Raji (cell line): Measurements from ENCODE around the gene ERC1.

Source experiments
- POLR2A ChIP-seq: IDR thresholded peaks from 2 replicates; pipeline ENCODE4 v1.6.1; 2011; ENCODE audit warnings: low read depth, low read length, control low read depth; ENCODE audit not compliant: insufficient read depth

ERC1 gene

GRCh38 chr12:990661-991349 lies at the start of gene ERC1:
Gene ERC1, plus strand, starts transcription at chr12:991223. Its CDS starts 36,681 bp downstream, at chr12:1027904.
- TF ChIP-seq POLR2A, result peak; percentile 89

DNA sequence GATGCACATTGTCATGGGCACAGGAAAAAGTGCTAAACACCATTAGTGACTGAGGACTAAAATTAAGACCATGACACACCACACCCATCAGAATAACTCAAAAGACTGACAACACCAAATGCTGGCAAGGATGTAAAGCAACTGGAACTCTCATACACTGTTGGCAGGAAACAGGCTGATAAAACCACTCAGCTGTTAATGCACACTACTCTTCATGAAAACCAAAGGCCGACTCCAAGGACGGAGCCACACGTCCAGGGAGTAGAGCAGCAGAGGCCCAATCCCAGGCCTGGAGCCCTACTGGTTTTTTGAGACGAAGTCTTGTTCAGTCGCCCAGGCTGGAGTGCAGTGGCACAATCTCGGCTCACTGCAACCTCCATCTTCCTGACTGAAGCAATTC lies 48.0 kb upstream of the ERC1 start:
- TF ChIP-seq POLR2A, result no peak

- no peak for TF ChIP-seq POLR2A
Measured at GRCh38 chr12:944211-944610, 46.8 kb upstream of the ERC1 start.

DNA sequence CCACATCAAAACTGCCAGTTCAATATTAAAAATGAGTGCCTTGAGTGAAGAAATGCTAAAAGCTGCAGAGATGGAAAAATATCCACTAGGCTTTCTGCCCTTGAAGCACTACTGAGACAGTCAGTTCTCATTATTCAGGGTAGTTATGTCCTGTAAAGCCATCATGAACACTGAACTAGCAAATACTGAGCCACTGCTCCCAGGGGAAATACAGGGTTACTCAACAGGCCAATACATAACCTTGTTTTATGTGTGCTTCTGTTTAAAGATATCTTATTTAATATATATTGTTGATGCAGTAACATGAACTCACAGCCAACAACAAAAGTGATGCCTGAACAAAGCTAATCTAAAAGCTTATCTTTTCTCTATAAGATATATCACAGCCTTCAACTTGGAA lies 44.8 kb upstream of the ERC1 start:
- TF ChIP-seq POLR2A, result no peak

DNA sequence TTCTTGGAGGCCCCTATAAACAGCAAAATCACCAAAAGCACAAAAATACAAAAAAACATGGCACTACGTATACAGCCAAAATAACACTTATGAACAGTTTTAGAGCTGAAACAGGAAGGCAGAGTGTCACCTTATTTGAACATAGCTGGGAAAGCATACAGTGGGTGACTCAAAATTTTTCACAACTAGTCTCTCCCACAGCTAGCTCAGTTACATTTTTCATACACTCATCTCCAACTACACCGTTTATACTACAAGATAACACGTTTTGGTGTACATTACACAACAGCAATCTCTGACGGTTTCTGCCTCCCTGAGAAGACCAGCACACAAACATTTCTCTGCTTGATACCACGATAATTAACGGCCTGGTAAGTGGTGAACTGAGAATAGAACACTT lies 44.4 kb upstream of the ERC1 start:
- no peak for TF ChIP-seq POLR2A

DNA sequence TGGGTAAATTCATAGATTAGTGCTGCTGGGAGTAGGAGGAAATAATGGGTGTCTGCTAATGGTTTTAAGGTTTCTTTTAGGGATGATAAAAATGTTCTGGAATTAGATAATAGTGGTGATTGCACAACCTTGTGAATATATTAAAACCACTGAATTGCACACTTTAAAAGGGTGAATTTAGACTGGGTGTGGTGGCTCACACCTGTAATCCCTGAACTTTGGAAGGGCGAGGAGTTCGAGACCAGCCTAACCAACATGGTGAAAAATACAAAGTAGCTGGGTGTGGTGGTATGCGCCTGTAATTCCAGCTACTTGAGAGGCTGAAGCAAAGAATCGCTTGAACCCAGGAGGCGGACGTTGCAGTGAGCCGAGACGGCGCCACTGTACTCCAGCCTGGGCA lies 42.8 kb upstream of the ERC1 start:
- TF ChIP-seq POLR2A, result no peak

DNA sequence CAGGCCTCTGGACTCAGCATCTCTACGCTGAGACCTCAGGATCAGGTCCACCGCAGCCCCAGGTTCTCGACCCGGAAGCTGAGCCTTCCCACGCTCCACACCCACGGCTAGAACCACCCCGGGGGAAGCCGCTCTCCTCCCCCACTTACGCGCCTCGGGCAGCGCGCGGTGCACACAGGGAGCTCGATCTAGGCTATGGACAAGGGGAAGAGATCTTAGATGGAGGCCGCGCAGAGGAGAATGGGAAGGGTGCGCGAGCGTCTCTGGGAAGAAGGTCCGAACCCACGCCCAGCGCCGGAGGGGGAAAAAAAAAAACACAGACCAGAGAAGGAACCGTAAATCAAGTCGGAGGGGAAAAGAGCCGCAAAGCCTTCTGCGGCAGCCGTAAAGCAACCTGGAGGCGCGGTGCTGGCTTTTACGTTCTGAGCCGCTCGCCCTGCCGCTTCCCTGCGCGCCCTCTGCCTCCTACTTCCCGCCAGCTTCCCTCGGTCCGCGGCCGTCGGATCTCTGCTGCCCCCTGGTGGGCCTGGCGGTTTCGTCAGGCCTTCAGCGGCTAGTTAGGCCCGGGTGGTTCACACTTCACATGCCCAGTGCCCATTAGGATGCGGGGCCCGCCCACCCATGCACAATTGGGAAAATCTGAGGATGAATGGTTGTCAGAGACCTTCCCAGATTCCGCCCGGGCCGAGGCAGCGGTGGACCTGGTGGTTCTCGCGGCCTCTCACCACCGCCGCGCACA lies 41.4 kb upstream of the ERC1 start, which contains the start of gene RAD52:
Gene RAD52 (minus strand): TSS at position 242 of the 739 bp plus-strand sequence. CDS start 16,636 bp downstream, outside the sequence.
- TF ChIP-seq POLR2A, result peak; percentile 96

DNA sequence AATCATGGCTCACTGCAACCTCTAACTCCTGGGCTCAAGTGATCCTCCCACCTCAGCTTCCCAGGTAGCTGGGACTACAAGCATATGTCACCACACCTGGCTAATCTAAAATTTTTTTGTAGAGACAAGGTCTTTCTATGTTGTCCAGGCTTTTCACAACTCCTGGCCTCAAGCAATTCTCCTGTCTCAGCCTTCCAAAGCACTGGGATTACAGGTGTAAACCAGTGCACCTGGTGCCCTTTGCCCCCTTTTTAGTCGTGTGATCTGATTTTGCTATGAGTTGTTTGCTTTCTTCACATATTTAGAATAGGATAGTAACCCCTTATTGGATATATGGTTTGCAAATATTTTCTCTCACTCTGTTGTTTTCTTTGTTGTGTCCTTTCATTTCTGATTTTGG lies 39.8 kb upstream of the ERC1 start:
- TF ChIP-seq POLR2A, result no peak

GRCh38 chr12:953776-954175 lies 37.2 kb upstream of the ERC1 start:
- TF ChIP-seq POLR2A, result no peak

DNA sequence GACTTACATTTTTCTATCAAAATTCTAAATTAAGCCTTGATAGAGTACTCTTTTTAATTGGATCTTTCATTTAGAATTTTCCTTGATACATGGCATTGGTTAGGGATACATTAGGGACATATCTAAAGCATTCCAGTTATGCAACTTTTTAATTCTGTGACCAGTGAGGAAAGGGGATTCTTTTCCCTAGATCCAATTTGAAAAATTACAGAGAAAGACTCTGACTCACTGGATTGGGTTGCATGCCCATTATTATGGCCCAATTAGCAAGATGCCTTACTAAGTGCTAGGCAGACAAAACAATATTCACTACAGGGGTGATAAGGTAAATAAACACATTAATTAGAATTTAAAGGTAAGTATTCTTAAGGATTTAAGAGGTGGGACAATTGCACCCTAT lies 36.3 kb upstream of the ERC1 start:
- no peak for TF ChIP-seq POLR2A

- no peak for TF ChIP-seq POLR2A
Measured at GRCh38 chr12:955939-956338, 35.1 kb upstream of the ERC1 start.

DNA sequence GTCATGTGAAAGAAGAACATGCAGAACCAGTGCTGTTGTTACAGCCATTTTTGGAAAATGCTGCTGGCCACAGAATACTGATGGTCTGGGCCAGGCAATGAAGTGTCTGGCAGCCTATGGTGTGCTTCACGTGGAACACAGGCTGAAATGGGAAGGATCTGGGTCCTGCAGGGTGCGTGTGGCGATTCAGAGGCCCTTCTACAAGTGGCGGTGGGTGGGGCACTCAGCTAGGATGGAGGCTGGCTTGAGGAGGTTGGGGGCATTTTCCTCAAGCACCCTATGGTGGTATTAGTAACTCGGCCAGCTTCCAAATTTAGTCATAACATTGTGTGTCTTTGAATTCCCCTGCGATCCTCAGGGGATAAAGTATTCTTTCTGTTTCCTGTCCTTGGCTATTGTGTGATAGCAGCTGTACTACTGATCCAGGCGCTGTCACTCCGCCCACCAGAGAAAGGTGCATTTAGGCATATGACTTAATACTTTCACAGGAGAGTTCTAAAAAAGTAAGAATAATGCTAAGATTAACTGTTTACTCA lies 32.4 kb upstream of the ERC1 start:
- no peak for TF ChIP-seq POLR2A

GRCh38 chr12:966724-967123 lies 24.3 kb upstream of the ERC1 start:
- TF ChIP-seq POLR2A, result no peak

- TF ChIP-seq POLR2A, result no peak
Measured at GRCh38 chr12:967641-968040, 23.4 kb upstream of the ERC1 start.

- no peak for TF ChIP-seq POLR2A
Measured at GRCh38 chr12:968545-968944, 22.5 kb upstream of the ERC1 start.

DNA sequence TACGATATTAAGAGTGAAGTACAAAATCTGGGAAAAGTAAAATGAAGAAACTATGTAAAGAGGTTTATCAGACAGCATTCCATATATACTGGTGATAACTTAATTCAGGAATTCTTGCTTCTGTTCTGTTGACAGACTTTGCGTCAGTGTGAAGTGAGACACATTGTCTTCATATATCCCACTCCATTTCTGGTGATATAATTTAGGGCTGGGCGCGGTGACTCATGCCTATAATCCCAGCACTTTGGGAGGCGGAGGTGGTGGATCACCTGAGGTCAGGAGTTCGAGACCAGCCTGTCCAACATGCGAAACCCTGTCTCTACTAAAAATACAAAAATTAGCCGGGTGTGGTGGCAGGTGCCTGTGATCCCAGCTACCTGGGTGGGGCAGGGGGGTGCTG lies 21.2 kb upstream of the ERC1 start:
- no peak for TF ChIP-seq POLR2A

- no peak for TF ChIP-seq POLR2A
Measured at GRCh38 chr12:971991-972390, 19.0 kb upstream of the ERC1 start.

DNA sequence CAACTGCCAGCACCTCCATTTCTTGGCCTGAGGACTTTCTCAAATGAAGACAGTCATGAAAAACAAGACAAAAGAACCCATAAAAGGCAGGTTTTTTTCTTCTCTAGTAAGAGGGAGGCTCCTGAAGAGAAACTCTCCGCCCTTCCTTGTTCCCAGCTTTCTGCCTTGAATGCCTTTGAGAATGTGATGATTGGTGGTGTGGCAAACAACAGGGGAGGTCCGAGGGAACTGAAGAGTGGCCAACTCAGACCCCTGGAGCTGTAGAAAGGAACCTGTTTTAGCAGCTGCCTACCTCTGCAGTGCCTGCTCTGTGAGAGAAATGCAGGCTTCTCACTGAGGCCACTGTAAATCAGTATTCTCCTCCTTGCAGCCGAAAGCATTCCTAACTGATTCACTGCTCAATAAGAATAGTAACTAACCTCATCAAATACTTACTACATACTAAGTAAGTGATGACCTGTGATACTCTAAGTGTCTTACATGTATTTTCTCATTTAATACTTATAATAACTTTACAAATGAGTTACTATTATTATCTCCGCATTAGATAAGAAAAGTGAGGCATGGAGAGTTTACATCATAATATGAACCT lies 16.7 kb upstream of the ERC1 start:
- TF ChIP-seq POLR2A, result no peak
